Superior temporal gyrus (tissue), 1 donor: ENCODE results near the gene OR2L8.

Experiments
- DNase-seq: peaks from one replicate; pipeline ENCODE4 v3.0.0-alpha.2; 2016; ENCODE audit errors: extremely low spot score

The OR2L8 gene

GRCh38 chr1:247992986-247993385 lies 44.3 kb downstream of the OR2L8 start:
- no peak for DNase-seq

DNA sequence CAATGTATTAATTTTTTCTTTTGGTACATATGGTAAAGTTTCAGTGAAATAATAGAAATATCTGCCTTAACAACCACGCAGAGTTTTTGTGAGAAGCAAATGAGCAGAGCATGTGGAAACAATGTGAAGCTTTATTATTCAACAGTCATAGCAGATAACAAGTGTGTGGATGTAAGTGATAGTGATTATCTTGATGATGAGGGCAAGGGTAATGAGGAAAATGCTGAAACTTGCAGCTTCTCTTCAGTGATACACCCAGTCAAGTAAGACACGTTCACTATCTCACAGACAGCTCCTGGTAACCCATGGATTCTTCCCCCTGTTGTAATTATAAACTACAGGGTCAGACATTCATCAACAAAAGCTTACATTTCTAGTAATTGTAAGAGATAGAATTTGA lies 50.2 kb downstream of the OR2L8 start:
- no peak for DNase-seq
